RWPE2 (cell line): Measurements from ENCODE around the gene LAPTM5.

Source experiments
- ATAC-seq: fragments of 200-7000 bp; cut with Tn5 transposase; 3 replicates; pipeline ENCODE4 v1.9.1; 2021; ENCODE audit warnings: low read depth
- DNase-seq: peaks from one replicate; pipeline ENCODE4 v3.0.0-alpha.2; 2020; ENCODE audit warnings: low spot score
- H3K27ac ChIP-seq: fragments of 450-650 bp; 2 replicates; pipeline ENCODE4 v1.5.1; 2017; ENCODE audit warnings: mild to moderate bottlenecking; ENCODE audit not compliant: poor library complexity, severe bottlenecking
- H3K27me3 ChIP-seq: fragments of 250-450 bp; sonication (Bioruptor Pico); 2 replicates; pipeline ENCODE4 v1.5.1; 2021; ENCODE audit warnings: mild to moderate bottlenecking, moderate library complexity; ENCODE audit not compliant: insufficient read depth, poor library complexity, severe bottlenecking
- H3K36me3 ChIP-seq: fragments of 250-450 bp; sonication (Bioruptor Pico); 2 replicates; pipeline ENCODE4 v1.5.1; 2020; ENCODE audit warnings: low read depth, mild to moderate bottlenecking, moderate library complexity
- H3K4me1 ChIP-seq: fragments of 250-450 bp; sonication (Bioruptor Pico); 2 replicates; pipeline ENCODE4 v1.5.1; 2021; ENCODE audit warnings: mild to moderate bottlenecking, moderate library complexity; ENCODE audit not compliant: insufficient read depth, poor library complexity, severe bottlenecking
- H3K4me3 ChIP-seq: fragments of 250-450 bp; sonication (Bioruptor Pico); 2 replicates; pipeline ENCODE4 v1.5.1; 2021; ENCODE audit warnings: mild to moderate bottlenecking, moderate library complexity; ENCODE audit not compliant: severe bottlenecking
- H3K9me3 ChIP-seq: fragments of 250-450 bp; sonication (Bioruptor Pico); 2 replicates; pipeline ENCODE4 v1.5.1; 2021; ENCODE audit warnings: mild to moderate bottlenecking, moderate library complexity; ENCODE audit not compliant: severe bottlenecking
- CTCF ChIP-seq: fragments of 450-650 bp; IDR thresholded peaks from one replicate; pipeline ENCODE4 v1.5.1; 2017; ENCODE audit warnings: mild to moderate bottlenecking, moderate library complexity; ENCODE audit not compliant: poor library complexity, severe bottlenecking

LAPTM5 gene

GRCh38 chr1:30749691-30750583 lies 7.6 kb downstream of the LAPTM5 start:
- Histone ChIP-seq H3K27me3 (no peaks in the 10 kb centered on the region), H3K36me3 (no peaks in the 10 kb centered on the region), H3K27ac (no peak overlapping the region), H3K4me1 (peaks cover 11% of the 10 kb centered on the region), H3K9me3 (no peaks in the 10 kb centered on the region), H3K4me3 (no peak overlapping the region)
- ATAC-seq = no peak
- TF ChIP-seq CTCF = no peak
- DNase-seq = no peak

DNA sequence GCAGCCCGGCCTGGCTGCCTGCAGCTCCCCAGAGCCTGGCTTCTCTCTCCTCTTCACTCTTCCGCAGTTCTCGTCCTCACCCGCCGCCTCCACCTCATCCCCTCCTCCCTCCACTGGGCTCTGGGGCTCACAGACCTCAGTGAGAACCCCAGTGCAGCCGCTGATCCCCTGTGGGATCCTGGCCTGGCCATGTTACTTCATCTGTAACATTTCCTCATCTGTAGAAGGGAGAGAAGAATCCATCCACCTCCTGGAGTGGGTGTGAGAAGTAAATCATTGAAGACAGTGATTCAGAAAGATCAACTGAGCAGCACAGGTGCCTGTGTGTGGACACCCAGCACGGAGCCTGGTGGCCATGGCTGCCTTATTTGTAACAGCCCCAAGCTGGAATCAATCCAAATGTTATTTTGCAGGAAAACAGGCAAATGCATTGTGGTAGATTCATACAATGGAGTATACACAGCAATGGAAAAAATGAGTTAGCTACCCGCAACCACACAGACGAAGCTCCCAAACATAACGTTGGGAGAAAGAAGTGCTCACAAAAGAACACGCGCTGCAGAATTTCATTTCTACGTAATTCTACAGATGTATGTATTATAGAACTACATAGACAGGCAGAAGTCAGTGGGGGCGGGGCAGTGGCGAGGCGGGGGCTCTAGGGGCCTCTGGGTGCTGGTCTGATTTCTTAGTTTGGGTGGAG lies 8.7 kb downstream of the LAPTM5 start:
- Histone ChIP-seq H3K36me3 (no peaks in the 10 kb centered on the region), H3K4me3 (no peak overlapping the region), H3K27me3 (no peaks in the 10 kb centered on the region), H3K4me1 (peaks cover 14% of the 10 kb centered on the region), H3K27ac (peak overlapping the region; percentile 53), H3K9me3 (no peaks in the 10 kb centered on the region)
- ATAC-seq (no peak), DNase-seq (no peak)
- no peak for TF ChIP-seq CTCF

GRCh38 chr1:30748098-30748698 lies 9.4 kb downstream of the LAPTM5 start:
- Histone ChIP-seq H3K4me1 (peaks cover 18% of the 10 kb centered on the region), H3K27ac (peak overlapping the region; percentile 53), H3K4me3 (no peak overlapping the region), H3K27me3 (no peaks in the 10 kb centered on the region), H3K9me3 (no peaks in the 10 kb centered on the region), H3K36me3 (no peaks in the 10 kb centered on the region)
- no peak for TF ChIP-seq CTCF
- DNase-seq (peak; percentile 81), ATAC-seq (peak; percentile 89)

- ATAC-seq (no peak), DNase-seq (no peak)
- no peaks in the 10 kb centered on the region for H3K36me3 ChIP-seq
- peaks cover 20% of the 10 kb centered on the region for H3K4me1 ChIP-seq
- H3K4me3 ChIP-seq = no peak overlapping the region
- peak overlapping the region; percentile 53 for H3K27ac ChIP-seq
- no peaks in the 10 kb centered on the region for H3K27me3 ChIP-seq
- no peak for TF ChIP-seq CTCF
- no peaks in the 10 kb centered on the region for H3K9me3 ChIP-seq
These were observed 10.3 kb downstream of the LAPTM5 start for GRCh38 chr1:30747033-30748008.
